K562 (cell line): ENCODE data around the gene CD14. TPM values are rescaled to one million over a fixed set of nuclear protein-coding genes. Genes with fewer than 3 reads are reported as not detected.

Experiments
- ATAC-seq: fragments of 200-7000 bp; cut with Tn5 transposase; 3 replicates; pipeline ENCODE4 v1.9.1; 2020; ENCODE audit warnings: moderate library complexity
- BruUV-seq: library from RNA; stranded (reverse); fragments of 400-500 nt; replicated peaks from 2 replicates; lab custom pipeline; 2021; lab: Mats Ljungman, UMichigan
- CTCF ChIA-PET: fragments of 300-600 bp; formaldehyde crosslinking; extraction: SDS; loops from one replicate; lab custom pipeline; 2021; ENCODE audit warnings: low intra/inter-chr PET ratio; lab: Yijun Ruan, JAX
- POLR2A ChIA-PET: fragments of 300-600, 350-650 bp; sonication (Branson Sonifier 250); formaldehyde crosslinking; extraction: SDS; loops from one replicate; lab custom pipeline; 2021; ENCODE audit warnings: antibody characterized with exemption, inconsistent platforms; lab: Yijun Ruan, JAX
- DNase-seq, 4 experiments: peaks; one replicate each; pipeline versions ENCODE4 v3.0.0 to v3.0.0-alpha.2; 2011 to 2018; ENCODE audit warnings: low spot score in 3 of 4, mixed read lengths in 3 of 4; ENCODE audit errors: extremely low read depth in 1 of 4
- FAIRE-seq: peaks from 2 replicates; lab custom pipeline; 2011; peaks lifted over from hg19 to GRCh38; lab: Jason Lieb, UNC
- H2AFZ ChIP-seq: 2 replicates; pipeline ENCODE4 v1.6.0; 2011; ENCODE audit warnings: low read depth, low read length, control low read depth, inconsistent platforms
- H3K27ac ChIP-seq: fragments of 200-600 bp; 3 replicates; pipeline ENCODE4 v1.8.0; 2011; ENCODE audit warnings: low read depth, mild to moderate bottlenecking, control low read depth, inconsistent platforms, low read length, moderate library complexity, mixed read lengths; ENCODE audit errors: extremely low read depth
- H3K27me3 ChIP-seq, 2 experiments: fragments of 300-600 bp in 1 of 2; 2 replicates in 1 of 2; 3 replicates in 1 of 2; pipeline versions ENCODE4 v1.6.0 to v1.8.0; 2011; ENCODE audit warnings: inconsistent platforms in 2 of 2, low read length in 2 of 2, mild to moderate bottlenecking in 1 of 2, mixed read lengths in 1 of 2, moderate library complexity in 1 of 2; ENCODE audit not compliant: control insufficient read depth in 2 of 2, insufficient read depth in 2 of 2
- H3K36me3 ChIP-seq: fragments of 300-600 bp; 3 replicates; pipeline ENCODE4 v1.8.0; 2011; ENCODE audit warnings: mild to moderate bottlenecking, low read length, inconsistent platforms; ENCODE audit not compliant: control insufficient read depth, insufficient read depth
- H3K4me1 ChIP-seq, 2 experiments: fragments of 200-600 bp in 1 of 2; replicated peaks in 1 of 2; 2 replicates in 1 of 2; 3 replicates in 1 of 2; pipeline versions ENCODE4 v1.5.1 to v1.8.0; 2011; ENCODE audit warnings: inconsistent platforms in 2 of 2, low read length in 2 of 2, mild to moderate bottlenecking in 1 of 2, mixed read lengths in 1 of 2, moderate library complexity in 1 of 2; ENCODE audit not compliant: control insufficient read depth in 2 of 2, insufficient read depth in 2 of 2
- H3K4me2 ChIP-seq: 2 replicates; pipeline ENCODE4 v1.6.1; 2011; ENCODE audit warnings: low read length, control low read depth, inconsistent platforms, mixed read lengths; ENCODE audit not compliant: insufficient read depth
- H3K4me3 ChIP-seq: fragments of 200-600 bp; sonication (generic), shearing (Covaris generic); 2 replicates; pipeline ENCODE4 v1.5.1; 2016; ENCODE audit warnings: control low read depth, inconsistent platforms
- H3K79me2 ChIP-seq: fragments of 200-600 bp; 3 replicates; pipeline ENCODE4 v1.8.0; 2011; ENCODE audit warnings: low read length, inconsistent platforms; ENCODE audit not compliant: control insufficient read depth, insufficient read depth
- H3K9ac ChIP-seq, 2 experiments: 2 replicates each; pipeline versions ENCODE4 v1.6.0 to v1.6.1; 2011; ENCODE audit warnings: low read depth in 2 of 2, low read length in 2 of 2, control low read depth in 1 of 2, inconsistent platforms in 1 of 2, mild to moderate bottlenecking in 1 of 2, mixed read lengths in 1 of 2; ENCODE audit not compliant: insufficient read depth in 1 of 2
- H3K9me1 ChIP-seq: one replicate; pipeline ENCODE4 v1.6.0; 2011; ENCODE audit warnings: inconsistent platforms, mild to moderate bottlenecking, low read length, moderate library complexity; ENCODE audit not compliant: control insufficient read depth, insufficient read depth
- H3K9me3 ChIP-seq: replicated peaks from 2 replicates; pipeline ENCODE4 v1.5.1; 2011; ENCODE audit warnings: low read depth, low read length, inconsistent platforms; ENCODE audit not compliant: control insufficient read depth, insufficient read depth
- H4K20me1 ChIP-seq: replicated peaks from 2 replicates; pipeline ENCODE4 v1.6.1; 2011; ENCODE audit warnings: low read length, inconsistent platforms, mixed read lengths; ENCODE audit not compliant: control insufficient read depth, insufficient read depth
- FOXK2 ChIP-seq, 2 experiments: fragments of 450-650 bp; IDR thresholded peaks in 1 of 2; conservative IDR thresholded peaks in 1 of 2; 2 replicates each; pipeline ENCODE4 v1.6.1; 2016; ENCODE audit warnings: low read depth in 2 of 2, mild to moderate bottlenecking in 1 of 2
- JUN ChIP-seq, 2 experiments: sonication (generic) in 1 of 2; formaldehyde crosslinking in 1 of 2; IDR thresholded peaks; 2 replicates each; pipeline versions ENCODE4 v1.6.1 to v1.8.0; 2012 to 2022; ENCODE audit warnings: borderline replicate concordance in 2 of 2, mild to moderate bottlenecking in 2 of 2, improper control_type of control experiment in 1 of 2, low read depth in 1 of 2, low read length in 1 of 2, missing genetic modification reagents in 1 of 2
- KAT2B ChIP-seq: IDR thresholded peaks from one replicate; pipeline ENCODE4 v1.6.1; 2012; ENCODE audit warnings: low read depth, mild to moderate bottlenecking, control low read depth, inconsistent platforms, low read length, moderate library complexity
- PHF21A ChIP-seq: fragments of 450-650 bp; IDR thresholded peaks from 2 replicates; pipeline ENCODE4 v1.6.1; 2017; ENCODE audit warnings: low read depth, borderline replicate concordance
- POLR2G ChIP-seq: fragments of 200-400 bp; formaldehyde crosslinking; IDR thresholded peaks from 2 replicates; pipeline ENCODE4 v1.6.1; 2017; ENCODE audit warnings: low read depth, mild to moderate bottlenecking, antibody characterized with exemption, low read length, moderate library complexity
- RB1 ChIP-seq: fragments of 450-650 bp; IDR thresholded peaks from 2 replicates; pipeline ENCODE4 v1.6.1; 2017; ENCODE audit warnings: low read depth, mild to moderate bottlenecking
- STAT5B ChIP-seq: fragments of 250-450 bp; sonication (Bioruptor Pico); IDR thresholded peaks from 2 replicates; pipeline ENCODE4 v1.8.0; 2021; ENCODE audit warnings: mild to moderate bottlenecking, inconsistent platforms
- TFAM ChIP-seq: fragments of 250-450 bp; sonication (Bioruptor Pico); conservative IDR thresholded peaks from 2 replicates; pipeline ENCODE4 v1.5.0; 2021; ENCODE audit warnings: mild to moderate bottlenecking, moderate library complexity
- ZNF121 ChIP-seq: sonication (generic); formaldehyde crosslinking; conservative IDR thresholded peaks from 2 replicates; pipeline ENCODE4 v1.8.0; 2022; ENCODE audit warnings: missing genetic modification reagents
- ZNF311 ChIP-seq: fragments of 250-450 bp; sonication (Bioruptor Pico); IDR thresholded peaks from 2 replicates; pipeline ENCODE4 v1.4.0; 2020; ENCODE audit warnings: mild to moderate bottlenecking, moderate library complexity
- ZNF436 ChIP-seq: fragments of 250-450, 450-650 bp; sonication (Bioruptor Pico); formaldehyde crosslinking; IDR thresholded peaks from 2 replicates; pipeline ENCODE4 v1.7.0; 2020; ENCODE audit warnings: mild to moderate bottlenecking
- WGBS: fragments of 100-300 bp; shearing (Covaris generic); methylation state at CpG from one replicate; pipeline ENCODE4 v1.1.6; 2016; ENCODE audit warnings: low coverage, mixed read lengths; ENCODE audit not compliant: insufficient coverage; ENCODE audit errors: missing lambda C conversion rate; 5-methylcytosine and 5-hydroxymethylcytosine counted together
- in situ Hi-C: fragments of 300-500 bp; cut with MboI; formaldehyde crosslinking; loops from 4 replicates; pipeline ENCODE4 v1.15.0; 2018; ENCODE audit warnings: inconsistent platforms, mixed read lengths
- intact Hi-C: fragments of 100-400 bp; cut with micrococcal nuclease; formaldehyde crosslinking; loops from 2 replicates; pipeline ENCODE4 v1.14.2; 2022
- polyA plus RNA-seq, 8 experiments: library from polyadenylated mRNA; depleted of rRNA in 4 of 8; stranded (reverse) in 5 of 8; unstranded in 3 of 8; fragments of >200 nt; fragmentation: Nextera tagmentation in 2 of 8; fragmentation: Illumina TruSeq in 1 of 8; extraction: Ambion mirVana in 2 of 8; extraction: Trizol in 1 of 8; gene quantifications; 2 replicates each; pipeline versions ENCODE4 v1.2.1 to v1.2.3, GENCODE V29; 2011 to 2014; ENCODE audit warnings: inconsistent platforms in 1 of 8, missing spikeins in 1 of 8
- total RNA-seq, 7 experiments: library from RNA; depleted of rRNA in 6 of 7; stranded (reverse); fragments of >200 nt in 6 of 7; fragmentation: Illumina TruSeq in 2 of 7; extraction: Trizol in 2 of 7; gene quantifications; 2 replicates each; pipeline versions ENCODE4 v1.2.1 to v1.2.3, GENCODE V29; 2011 to 2021; ENCODE audit warnings: low replicate concordance in 1 of 7
- TF ChIP-seq, protein P1 (sequence below): sonication (generic); formaldehyde crosslinking; IDR thresholded peaks from 2 replicates; pipeline ENCODE4 v1.8.0; 2022; ENCODE audit warnings: missing genetic modification reagents, mild to moderate bottlenecking, borderline replicate concordance

CD14 gene
- total and polyA plus RNA-seq, 9 of the 15 experiments (the other 6 are each of a cell fraction or from before 2014, with no cell fraction given), result 0.07 to 0.47 (median 0.14) TPM; not detected in 2

DNA sequence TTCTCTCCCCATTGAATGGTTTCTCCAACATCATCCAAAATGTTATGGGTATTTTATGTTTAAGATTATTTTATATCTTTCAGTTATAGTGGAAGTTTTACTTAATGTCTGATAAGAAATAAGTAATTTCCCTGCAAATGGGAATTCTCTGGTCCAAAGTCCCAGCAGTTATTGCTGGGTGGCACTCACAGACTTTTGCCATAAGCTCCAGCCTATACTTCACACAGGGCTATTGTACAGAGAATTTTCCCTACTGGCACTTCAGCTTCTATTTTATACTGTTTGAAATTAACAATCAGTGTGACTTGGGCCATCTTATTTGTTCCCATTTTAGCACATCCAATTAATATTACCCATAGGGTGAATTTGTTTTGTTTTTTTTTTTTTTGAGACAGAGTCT, 32.9 kb downstream of the CD14 start:
- DNase-seq (no peak), FAIRE-seq (no peak), ATAC-seq (no peak)
- Histone ChIP-seq H3K27me3 (no peaks in the 10 kb centered on the region), H3K9me3 (no peaks in the 10 kb centered on the region), H3K27ac (no peak overlapping the region), H3K9ac (no peak overlapping the region), H3K36me3 (no peaks in the 10 kb centered on the region), H3K4me1 (no peaks in the 10 kb centered on the region; a peak in 1 of 5 replicates), H3K79me2 (no peaks in the 10 kb centered on the region), H3K9me1 (no peaks in the 10 kb centered on the region), H3K4me3 (no peak overlapping the region), H4K20me1 (no peaks in the 10 kb centered on the region), H2AFZ (no peak overlapping the region), H3K4me2 (no peak overlapping the region)
- in situ Hi-C loops (no loop called here), intact Hi-C loops (no loop called here)
- CTCF ChIA-PET, result interaction anchor here (0.9 kb wide), 1 partner anchor 39 kb away, joined by 4 read pairs; the partner anchor contains the start of gene TMCO6
- POLR2A ChIA-PET, result interaction anchor here (0.7 to 1.1 kb wide), 2 partner anchors 11 to 17 kb away, joined by 3 to 4 read pairs; no protein-coding TSS in a partner anchor
- BruUV-seq, result no TSS peak
- TF ChIP-seq PHF21A (no peak), FOXK2 (conservative IDR thresholded peaks at IDR 0.05 in 1 of 2, IDR thresholded peaks at IDR 0.05 in 1 of 2; ENCODE audit: low read depth in 2 of 2) (no peak), ZNF121 (no peak), RB1 (no peak), TFAM (CRISPR knock-in tag) (no peak)

DNA sequence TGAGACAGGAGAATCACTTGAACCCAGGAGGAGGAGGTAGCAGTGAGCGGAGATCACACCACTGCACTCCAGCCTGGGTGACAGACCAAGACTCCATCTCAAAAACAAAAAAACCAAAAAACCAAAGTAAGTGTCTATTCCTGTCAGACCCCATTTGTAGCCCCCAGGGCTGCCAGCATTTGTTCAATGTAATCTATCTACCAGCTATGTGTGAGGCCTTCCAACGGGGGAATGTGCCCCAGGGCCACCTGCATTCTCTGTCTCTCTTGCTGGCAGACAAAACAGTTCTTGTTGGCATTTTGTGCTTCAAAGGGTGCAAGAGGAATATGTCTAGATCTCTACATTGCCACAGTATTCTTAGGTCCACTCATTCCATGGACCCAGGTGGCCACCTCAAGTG, 34.1 kb downstream of the CD14 start:
- H4K20me1 ChIP-seq, result no peaks in the 10 kb centered on the region
- CTCF ChIA-PET, result no interaction called here
- FAIRE-seq (no peak), DNase-seq (no peak), ATAC-seq (no peak)
- POLR2A ChIA-PET, result no interaction called here
- no peaks in the 10 kb centered on the region for H3K79me2 ChIP-seq
- 52% methylated on average over 2 of the region's 2 CpGs for WGBS
- H3K4me3 ChIP-seq, result no peak overlapping the region
- in situ Hi-C loops (no loop called here), intact Hi-C loops (no loop called here)
- H3K36me3 ChIP-seq, result no peaks in the 10 kb centered on the region
- H3K9me1 ChIP-seq, result no peaks in the 10 kb centered on the region
- H3K4me2 ChIP-seq, result no peak overlapping the region
- no peaks in the 10 kb centered on the region; a peak in 1 of 5 replicates for H3K4me1 ChIP-seq
- no TSS peak for BruUV-seq
- no peaks in the 10 kb centered on the region for H3K9me3 ChIP-seq
- no peak overlapping the region for H3K27ac ChIP-seq
- no peak overlapping the region for H2AFZ ChIP-seq
- H3K27me3 ChIP-seq, result no peaks in the 10 kb centered on the region
- TF ChIP-seq KAT2B, result no peak
- TF ChIP-seq, protein P1, sequence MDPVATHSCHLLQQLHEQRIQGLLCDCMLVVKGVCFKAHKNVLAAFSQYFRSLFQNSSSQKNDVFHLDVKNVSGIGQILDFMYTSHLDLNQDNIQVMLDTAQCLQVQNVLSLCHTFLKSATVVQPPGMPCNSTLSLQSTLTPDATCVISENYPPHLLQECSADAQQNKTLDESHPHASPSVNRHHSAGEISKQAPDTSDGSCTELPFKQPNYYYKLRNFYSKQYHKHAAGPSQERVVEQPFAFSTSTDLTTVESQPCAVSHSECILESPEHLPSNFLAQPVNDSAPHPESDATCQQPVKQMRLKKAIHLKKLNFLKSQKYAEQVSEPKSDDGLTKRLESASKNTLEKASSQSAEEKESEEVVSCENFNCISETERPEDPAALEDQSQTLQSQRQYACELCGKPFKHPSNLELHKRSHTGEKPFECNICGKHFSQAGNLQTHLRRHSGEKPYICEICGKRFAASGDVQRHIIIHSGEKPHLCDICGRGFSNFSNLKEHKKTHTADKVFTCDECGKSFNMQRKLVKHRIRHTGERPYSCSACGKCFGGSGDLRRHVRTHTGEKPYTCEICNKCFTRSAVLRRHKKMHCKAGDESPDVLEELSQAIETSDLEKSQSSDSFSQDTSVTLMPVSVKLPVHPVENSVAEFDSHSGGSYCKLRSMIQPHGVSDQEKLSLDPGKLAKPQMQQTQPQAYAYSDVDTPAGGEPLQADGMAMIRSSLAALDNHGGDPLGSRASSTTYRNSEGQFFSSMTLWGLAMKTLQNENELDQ (CRISPR knock-in tag), result no peak
- no peak for TF ChIP-seq ZNF311 (CRISPR knock-in tag)
- no peak for TF ChIP-seq JUN (IDR thresholded peaks at IDR 0.05; ENCODE audit: borderline replicate concordance, low read depth, low read length)
- no peak for TF ChIP-seq JUN (CRISPR knock-in tag; IDR thresholded peaks at IDR 0.05; ENCODE audit: borderline replicate concordance)
- no peak for TF ChIP-seq POLR2G
- TF ChIP-seq STAT5B (CRISPR knock-in tag), result no peak
- TF ChIP-seq ZNF436 (CRISPR knock-in tag), result no peak
- H3K9ac ChIP-seq, result no peak overlapping the region
